Jurkat, Clone E6-1 (cell line): ENCODE measurements around the gene TEKT1.
"Not testable (repeated sequence)": the region's sequence is repeated elsewhere in the genome, so short reads cannot be mapped to it uniquely, and the experiment has no call there.

Source experiments
- DNase-seq: peaks from one replicate; pipeline ENCODE4 v3.0.0-alpha.2; 2011; ENCODE audit warnings: low read depth, low spot score
- H3K4me3 ChIP-seq: 2 replicates; pipeline ENCODE4 v1.5.1; 2011; ENCODE audit warnings: mild to moderate bottlenecking, low read length, control low read depth, moderate library complexity

TEKT1 gene

GRCh38 chr17:6823011-6823442, 8.5 kb downstream of the TEKT1 start:
- no peak for DNase-seq
- no peak overlapping the region for H3K4me3 ChIP-seq

GRCh38 chr17:6818938-6819337, 12.6 kb downstream of the TEKT1 start:
- no peak overlapping the region for H3K4me3 ChIP-seq
- no peak for DNase-seq

GRCh38 chr17:6816368-6816767, 15.2 kb downstream of the TEKT1 start:
- DNase-seq, H3K4me3 ChIP-seq: not testable (repeated sequence)

- no peak overlapping the region for H3K4me3 ChIP-seq
- DNase-seq, result no peak
Measured at GRCh38 chr17:6815775-6816174, 15.8 kb downstream of the TEKT1 start.

GRCh38 chr17:6812295-6812694, 19.2 kb downstream of the TEKT1 start:
- DNase-seq, result no peak
- H3K4me3 ChIP-seq, result no peak overlapping the region

- no peak for DNase-seq
- H3K4me3 ChIP-seq, result no peak overlapping the region
Measured at GRCh38 chr17:6811510-6811909, 20.0 kb downstream of the TEKT1 start.

- DNase-seq, result no peak
Measured at GRCh38 chr17:6800422-6801027, 31.0 kb downstream of the TEKT1 start.

GRCh38 chr17:6799738-6800137, 31.8 kb downstream of the TEKT1 start:
- no peak for DNase-seq
- no peak overlapping the region for H3K4me3 ChIP-seq

More at GRCh38 chr17:6800422-6801027, 31.0 kb downstream of the TEKT1 start:
- H3K4me3 ChIP-seq, result no peak overlapping the region

- no peak overlapping the region for H3K4me3 ChIP-seq
- DNase-seq, result no peak
Measured at GRCh38 chr17:6797718-6798351, 33.7 kb downstream of the TEKT1 start.

- no peak for DNase-seq
- no peak overlapping the region for H3K4me3 ChIP-seq
Measured at GRCh38 chr17:6796887-6797490, 34.5 kb downstream of the TEKT1 start.

GRCh38 chr17:6796017-6796886, 35.3 kb downstream of the TEKT1 start:
- no peak overlapping the region for H3K4me3 ChIP-seq
- no peak for DNase-seq

- no peak for DNase-seq
- no peak overlapping the region for H3K4me3 ChIP-seq
Measured at GRCh38 chr17:6793748-6794493, 37.6 kb downstream of the TEKT1 start.

GRCh38 chr17:6789146-6789545, 42.4 kb downstream of the TEKT1 start:
- H3K4me3 ChIP-seq, result no peak overlapping the region
- no peak for DNase-seq

- no peak for DNase-seq
- H3K4me3 ChIP-seq, result no peak overlapping the region
Measured at GRCh38 chr17:6787081-6787693, 44.3 kb downstream of the TEKT1 start.

GRCh38 chr17:6786618-6787017, 44.9 kb downstream of the TEKT1 start:
- no peak for DNase-seq
- H3K4me3 ChIP-seq, result no peak overlapping the region

GRCh38 chr17:6782244-6782643, 49.3 kb downstream of the TEKT1 start:
- no peak overlapping the region for H3K4me3 ChIP-seq

GRCh38 chr17:6780886-6781285, 50.6 kb downstream of the TEKT1 start:
- DNase-seq, result no peak
- H3K4me3 ChIP-seq, result no peak overlapping the region

More at GRCh38 chr17:6782244-6782643, 49.3 kb downstream of the TEKT1 start:
- DNase-seq, result no peak

- H3K4me3 ChIP-seq, result no peak overlapping the region
- no peak for DNase-seq
Measured at GRCh38 chr17:6780001-6780400, 51.5 kb downstream of the TEKT1 start.

GRCh38 chr17:6779411-6779810, 52.1 kb downstream of the TEKT1 start:
- no peak for DNase-seq

More at GRCh38 chr17:6779411-6779810, 52.1 kb downstream of the TEKT1 start:
- H3K4me3 ChIP-seq, result no peak overlapping the region
